A549 (cell line): Measurements from ENCODE around the gene FOXP1. TPM values are rescaled to one million over a fixed set of nuclear protein-coding genes. Genes with fewer than 3 reads are reported as not detected.

Experiments used
- ATAC-seq, 2 experiments: fragments of 200-7000 bp in 1 of 2; fragments of >200 bp in 1 of 2; cut with Nextera tagmentation in 1 of 2; cut with Tn5 transposase in 1 of 2; 3 replicates each; pipeline versions ENCODE4 v1.8.0 to v1.9.1; 2018 to 2020; ENCODE audit warnings: mild to moderate bottlenecking in 1 of 2, moderate library complexity in 1 of 2
- CTCF ChIA-PET: fragments of 300-600 bp; sonication (Branson Sonifier 250); formaldehyde crosslinking; extraction: SDS; loops from one replicate; lab custom pipeline; 2021; ENCODE audit warnings: antibody characterized with exemption, inconsistent platforms; lab: Yijun Ruan, JAX
- POLR2A ChIA-PET: fragments of 350-600 bp; formaldehyde crosslinking; extraction: SDS; loops from one replicate; lab custom pipeline; 2021; ENCODE audit warnings: antibody characterized with exemption, inconsistent platforms; lab: Yijun Ruan, JAX
- DNase-seq, 2 experiments: peaks; one replicate each; pipeline versions ENCODE4 v3.0.0 to v3.0.0-alpha.2; 2011 to 2016; ENCODE audit warnings: low read depth in 1 of 2, low spot score in 1 of 2
- FAIRE-seq: peaks from 2 replicates; lab custom pipeline; 2011; peaks lifted over from hg19 to GRCh38; lab: Jason Lieb, UNC
- H3K27ac ChIP-seq, 2 experiments: fragments of >200 bp; sonication (Bioruptor Twin); formaldehyde crosslinking; 3 replicates each; pipeline ENCODE4 v1.5.1; 2016 to 2017
- H3K4me1 ChIP-seq: fragments of >200 bp; sonication (Bioruptor Twin); formaldehyde crosslinking; 3 replicates; pipeline ENCODE4 v1.6.1; 2016
- H3K4me2 ChIP-seq: fragments of >200 bp; sonication (Bioruptor Twin); formaldehyde crosslinking; 3 replicates; pipeline ENCODE4 v1.6.1; 2016
- H3K4me3 ChIP-seq: fragments of >200 bp; sonication (Bioruptor Twin); formaldehyde crosslinking; 3 replicates; pipeline ENCODE4 v1.5.1; 2016
- H3K9me3 ChIP-seq: fragments of >200 bp; sonication (Bioruptor Twin); formaldehyde crosslinking; 3 replicates; pipeline ENCODE4 v1.6.1; 2016
- BCL3 ChIP-seq: fragments of >200 bp; sonication (Bioruptor Twin); formaldehyde crosslinking; IDR thresholded peaks from 3 replicates; pipeline ENCODE4 v1.6.1; 2016
- CBX8 ChIP-seq: fragments of 200-600 bp; sonication (generic); IDR thresholded peaks from 2 replicates; pipeline ENCODE4 v1.6.1; 2016
- CEBPB ChIP-seq, 2 experiments: fragments of >200 bp in 1 of 2; sonication (Bioruptor Twin) in 1 of 2; formaldehyde crosslinking in 1 of 2; IDR thresholded peaks; 2 replicates each; pipeline ENCODE4 v1.6.1; 2012 to 2016
- CHD2 ChIP-seq: fragments of 150-350 bp; IDR thresholded peaks from 2 replicates; pipeline ENCODE4 v1.6.1; 2014; ENCODE audit warnings: low read length; ENCODE audit not compliant: partially characterized antibody
- CHD4 ChIP-seq: fragments of 200-600 bp; sonication (generic); IDR thresholded peaks from 2 replicates; pipeline ENCODE4 v1.6.1; 2016; ENCODE audit warnings: antibody characterized with exemption, mild to moderate bottlenecking, borderline replicate concordance
- E2F6 ChIP-seq: IDR thresholded peaks from 2 replicates; pipeline ENCODE4 v1.6.1; 2012; ENCODE audit warnings: low read depth, borderline replicate concordance
- EP300 ChIP-seq, 2 experiments: fragments of >200 bp; sonication (Bioruptor Twin); formaldehyde crosslinking; IDR thresholded peaks; 2 replicates in 1 of 2; 3 replicates in 1 of 2; pipeline ENCODE4 v1.6.1; 2016 to 2017
- ESRRA ChIP-seq: fragments of 150-350 bp; IDR thresholded peaks from 2 replicates; pipeline ENCODE4 v1.6.1; 2014; ENCODE audit warnings: mild to moderate bottlenecking, low read length, borderline replicate concordance
- FOSL2 ChIP-seq, 2 experiments: fragments of 450-650 bp in 1 of 2; fragments of >200 bp in 1 of 2; sonication (Bioruptor Twin) in 1 of 2; formaldehyde crosslinking; IDR thresholded peaks; 2 replicates each; pipeline versions ENCODE4 v1.5.0 to v1.6.1; 2016 to 2020; ENCODE audit warnings: mild to moderate bottlenecking in 1 of 2, moderate library complexity in 1 of 2
- HEYL ChIP-seq: fragments of 250-450 bp; sonication (Bioruptor Pico); IDR thresholded peaks from 2 replicates; pipeline ENCODE4 v1.8.0; 2021; ENCODE audit warnings: mild to moderate bottlenecking, moderate library complexity
- JUN ChIP-seq, 2 experiments: fragments of >200 bp; sonication (Bioruptor Twin); formaldehyde crosslinking; IDR thresholded peaks; 2 replicates in 1 of 2; 3 replicates in 1 of 2; pipeline ENCODE4 v1.6.1; 2016 to 2017
- JUNB ChIP-seq: fragments of >200 bp; sonication (Bioruptor Twin); formaldehyde crosslinking; IDR thresholded peaks from 2 replicates; pipeline ENCODE4 v1.6.1; 2016
- NFE2L2 ChIP-seq: fragments of 150-350 bp; conservative IDR thresholded peaks from 2 replicates; pipeline ENCODE4 v1.6.1; 2014; ENCODE audit warnings: low read length
- PHF8 ChIP-seq: fragments of 200-600 bp; sonication (generic); IDR thresholded peaks from 2 replicates; pipeline ENCODE4 v1.6.1; 2016; ENCODE audit warnings: low read depth, mild to moderate bottlenecking, antibody characterized with exemption, moderate library complexity, borderline replicate concordance
- POLR2A ChIP-seq: IDR thresholded peaks from 2 replicates; pipeline ENCODE4 v1.6.1; 2012; ENCODE audit warnings: mild to moderate bottlenecking, low read length
- RAD21 ChIP-seq, 2 experiments: fragments of >200 bp in 1 of 2; sonication (Bioruptor Twin) in 1 of 2; formaldehyde crosslinking in 1 of 2; IDR thresholded peaks in 1 of 2; conservative IDR thresholded peaks in 1 of 2; 2 replicates in 1 of 2; 3 replicates in 1 of 2; pipeline ENCODE4 v1.6.1; 2012 to 2018; ENCODE audit warnings: inconsistent platforms in 1 of 2
- RARB ChIP-seq: fragments of 250-450 bp; sonication (Bioruptor Pico); IDR thresholded peaks from 2 replicates; pipeline ENCODE4 v1.8.0; 2021; ENCODE audit warnings: mild to moderate bottlenecking, moderate library complexity
- RCOR1 ChIP-seq: fragments of 150-350 bp; IDR thresholded peaks from 2 replicates; pipeline ENCODE4 v1.6.1; 2014; ENCODE audit warnings: antibody characterized with exemption, low read length, low read depth
- RFX5 ChIP-seq: fragments of 450-650 bp; IDR thresholded peaks from 2 replicates; pipeline ENCODE4 v1.7.1; 2014; ENCODE audit warnings: antibody characterized with exemption, mild to moderate bottlenecking, moderate library complexity
- TFCP2L1 ChIP-seq: fragments of 250-450 bp; sonication (Bioruptor Pico); IDR thresholded peaks from 2 replicates; pipeline ENCODE4 v1.5.0; 2021; ENCODE audit warnings: mild to moderate bottlenecking
- USF2 ChIP-seq: fragments of 450-650 bp; IDR thresholded peaks from 2 replicates; pipeline ENCODE4 v1.6.1; 2014; ENCODE audit warnings: antibody characterized with exemption
- ZSCAN20 ChIP-seq: fragments of 250-450 bp; sonication (Bioruptor Pico); IDR thresholded peaks from 2 replicates; pipeline ENCODE4 v1.8.0; 2022; ENCODE audit warnings: mild to moderate bottlenecking, moderate library complexity
- WGBS: methylation state at CpG from one replicate; pipeline ENCODE4 v1.1.6; 2017; ENCODE audit errors: missing lambda C conversion rate; 5-methylcytosine and 5-hydroxymethylcytosine counted together
- polyA plus RNA-seq, 4 experiments: library from polyadenylated mRNA; depleted of rRNA in 3 of 4; stranded (reverse); fragments of >200 nt; fragmentation: RNase III in 1 of 4; extraction: RNeasy Plus Mini Kit Qiagen cat#74134 plus additional on column Dnase treatment in 1 of 4; gene quantifications; 2 replicates in 3 of 4; 3 replicates in 1 of 4; pipeline ENCODE4 v1.2.3, GENCODE V29; 2011 to 2017

The FOXP1 gene
- polyA plus RNA-seq, 2 of the 4 experiments (the other 2 are of a cell fraction), result 12.8 to 13.9 TPM

- ATAC-seq, result no peak
- H3K4me3 ChIP-seq, result no peak overlapping the region
- FAIRE-seq, result no peak
- H3K4me2 ChIP-seq, result no peak overlapping the region
- no peaks in the 10 kb centered on the region for H3K9me3 ChIP-seq
- WGBS, result 89% methylated on average over 11 of the region's 11 CpGs
- POLR2A ChIA-PET, result no interaction called here
- H3K4me1 ChIP-seq, result no peaks in the 10 kb centered on the region
- no peak overlapping the region for H3K27ac ChIP-seq
- DNase-seq, result no peak
- CTCF ChIA-PET, result interaction anchor here (0.7 to 1.4 kb wide), 2 partner anchors 9 to 145 kb away, joined by 3 read pairs; no protein-coding TSS in a partner anchor
- no peak for TF ChIP-seq NFE2L2
- no peak for TF ChIP-seq ESRRA
- TF ChIP-seq CHD4, result no peak
These were observed 141.4 kb downstream of the FOXP1 start for GRCh38 chr3:71441925-71442651.

- Histone ChIP-seq H3K9me3 (no peaks in the 10 kb centered on the region), H3K4me3 (no peak overlapping the region), H3K27ac (no peak overlapping the region), H3K4me1 (no peaks in the 10 kb centered on the region), H3K4me2 (no peak overlapping the region)
- CTCF ChIA-PET, result interaction anchor here (0.6 to 1.4 kb wide), 4 partner anchors 10 to 193 kb away, joined by 3 to 4 read pairs (median 3); no protein-coding TSS in a partner anchor
- TF ChIP-seq JUN (IDR thresholded peaks at IDR 0.05), result no peak
- TF ChIP-seq FOSL2 (IDR thresholded peaks at IDR 0.05), result no peak
- TF ChIP-seq FOSL2 (CRISPR knock-in tag; IDR thresholded peaks at IDR 0.05), result no peak
- TF ChIP-seq HEYL (CRISPR knock-in tag), result no peak
- no peak for TF ChIP-seq RFX5
- no peak for TF ChIP-seq TFCP2L1 (CRISPR knock-in tag)
- TF ChIP-seq RAD21 (conservative IDR thresholded peaks at IDR 0.05 in 1 of 2, IDR thresholded peaks at IDR 0.05 in 1 of 2), result no peak
- TF ChIP-seq POLR2A, result no peak
- no peak for TF ChIP-seq JUNB
- no peak for TF ChIP-seq E2F6
- TF ChIP-seq CBX8, result no peak
- TF ChIP-seq ZSCAN20 (CRISPR knock-in tag), result no peak
- TF ChIP-seq CEBPB (IDR thresholded peaks at IDR 0.05), result no peak
- no peak for TF ChIP-seq BCL3
- TF ChIP-seq CHD2, result no peak
- TF ChIP-seq USF2, result no peak
- no peak for TF ChIP-seq ESRRA
- TF ChIP-seq EP300 (IDR thresholded peaks at IDR 0.05), result no peak
- no peak for TF ChIP-seq RARB (CRISPR knock-in tag)
- TF ChIP-seq RCOR1, result no peak
- no peak for TF ChIP-seq PHF8
- POLR2A ChIA-PET, result no interaction called here
- 87% methylated on average over 9 of the region's 9 CpGs for WGBS
- no peak for DNase-seq
- FAIRE-seq, result no peak
- no peak for ATAC-seq
These were observed 142.2 kb downstream of the FOXP1 start for GRCh38 chr3:71441217-71441924.
